Measurements from ENCODE around the gene GPATCH2L. TPM values are rescaled to one million over a fixed set of nuclear protein-coding genes. Genes with fewer than 3 reads are reported as not detected.

Gene GPATCH2L
- total and polyA plus RNA-seq, 2 of the 13 experiments (the other 11 are each of a cell fraction or from before 2014, with no cell fraction given) = 14.4 to 29.0 TPM

DNA sequence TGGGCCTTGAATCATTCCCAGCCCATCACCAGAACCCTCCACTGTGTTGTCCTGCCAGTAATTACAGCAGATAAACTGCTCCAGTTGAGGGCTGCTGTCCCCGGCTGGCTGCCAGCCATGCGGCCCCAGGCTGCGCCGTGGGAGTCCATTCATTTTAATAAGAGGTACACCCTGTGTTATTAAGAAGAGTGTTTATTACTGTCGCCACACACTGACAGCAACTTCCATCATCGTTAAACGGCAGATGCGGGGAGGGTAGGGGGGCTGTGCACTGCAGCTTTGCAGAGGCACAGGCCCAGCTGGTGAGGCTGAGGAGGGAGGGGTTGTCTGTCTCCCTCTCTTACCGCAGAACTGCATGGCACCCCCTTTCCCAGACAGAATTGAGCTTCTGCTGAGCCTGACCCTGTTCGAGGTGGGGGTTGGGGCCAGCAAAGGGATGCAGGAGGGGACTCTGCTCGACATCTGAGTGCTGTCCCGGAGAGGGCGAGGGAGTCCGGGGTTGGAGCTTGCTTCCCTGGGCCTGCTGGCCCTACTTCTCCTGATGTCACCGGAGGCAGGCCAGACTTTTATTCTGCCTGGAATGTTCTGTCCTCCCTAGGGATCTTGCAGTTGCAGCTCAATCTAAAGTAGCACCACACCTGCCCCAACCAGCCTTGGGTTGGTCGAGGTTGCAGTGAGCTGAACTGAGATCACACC lies 33.8 kb upstream of the GPATCH2L start:
- Histone ChIP-seq H3K27ac (ENCODE audit: extremely low read length, insufficient read depth, low read length) (no peak overlapping the region), H4K20me1 (ENCODE audit: insufficient read depth, low read length) (no peaks in the 10 kb centered on the region), H3K27me3 (ENCODE audit: control insufficient read depth in 1 of 2, insufficient read depth in 2 of 2, low read length in 2 of 2) (peaks cover 0 to 19% of the 10 kb centered on the region in 2 experiments; a peak in 2 of 5 replicates), H3K79me2 (ENCODE audit: insufficient read depth, low read length) (no peaks in the 10 kb centered on the region), H3K36me3 (replicated peaks in 1 of 2; ENCODE audit: control insufficient read depth in 1 of 2, insufficient read depth in 2 of 2, low read length in 2 of 2) (no peaks in the 10 kb centered on the region), H3K4me1 (ENCODE audit: insufficient read depth, low read length) (peaks cover 37% of the 10 kb centered on the region), H3K9ac (ENCODE audit: insufficient read depth, low read depth, low read length) (no peak overlapping the region), H3K4me2 (ENCODE audit: low read depth, low read length) (peak overlapping the region; percentile 69), H2AFZ (ENCODE audit: low read length) (peak overlapping the region; percentile 21), H3K4me3 (replicated peaks in 1 of 3; ENCODE audit: insufficient read depth in 1 of 3, low read depth in 2 of 3, low read length in 3 of 3) (peak overlapping the region in 1 of 3 experiments; percentile 56; a peak in 3 of 6 replicates), H3K9me3 (ENCODE audit: low read length) (no peaks in the 10 kb centered on the region)
- FAIRE-seq (no peak), DNase-seq (ENCODE audit: low spot score) (no peak), ATAC-seq (peak; percentile 63)
- intact Hi-C loops (cut with micrococcal nuclease; ENCODE audit: unreplicated experiment) = no loop called here
- 54% methylated on average over 10 of the region's 16 CpGs for WGBS (ENCODE audit: low lambda C conversion rate)
- no TSS peak for BruUV-seq (replicated peaks)
- no peak for TF ChIP-seq TFAP4 (IDR thresholded peaks at IDR 0.05; ENCODE audit: borderline replicate concordance, low read depth)
- TF ChIP-seq ZBTB7A (CRISPR knock-in tag; IDR thresholded peaks at IDR 0.05) = no peak
- TF ChIP-seq, protein P1, sequence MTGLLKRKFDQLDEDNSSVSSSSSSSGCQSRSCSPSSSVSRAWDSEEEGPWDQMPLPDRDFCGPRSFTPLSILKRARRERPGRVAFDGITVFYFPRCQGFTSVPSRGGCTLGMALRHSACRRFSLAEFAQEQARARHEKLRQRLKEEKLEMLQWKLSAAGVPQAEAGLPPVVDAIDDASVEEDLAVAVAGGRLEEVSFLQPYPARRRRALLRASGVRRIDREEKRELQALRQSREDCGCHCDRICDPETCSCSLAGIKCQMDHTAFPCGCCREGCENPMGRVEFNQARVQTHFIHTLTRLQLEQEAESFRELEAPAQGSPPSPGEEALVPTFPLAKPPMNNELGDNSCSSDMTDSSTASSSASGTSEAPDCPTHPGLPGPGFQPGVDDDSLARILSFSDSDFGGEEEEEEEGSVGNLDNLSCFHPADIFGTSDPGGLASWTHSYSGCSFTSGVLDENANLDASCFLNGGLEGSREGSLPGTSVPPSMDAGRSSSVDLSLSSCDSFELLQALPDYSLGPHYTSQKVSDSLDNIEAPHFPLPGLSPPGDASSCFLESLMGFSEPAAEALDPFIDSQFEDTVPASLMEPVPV (CRISPR knock-in tag; IDR thresholded peaks at IDR 0.05) = no peak
- peak; percentile 21; the same call in 1 of the 2 replicates for TF ChIP-seq ZNF687 (CRISPR knock-in tag; IDR thresholded peaks at IDR 0.05)
- in situ Hi-C loops (cut with HindIII; ENCODE audit: extremely low pct_ligation_motif_present, low pct_unique_long_range_greater_than_20kb) = no loop called here
- ChIA-PET POLR2A (no interaction called here), CTCF (ENCODE audit: low intra/inter-chr PET ratio, low total read pairs) (no interaction called here)
